ENCODE data around the gene SPSB2.

Gene SPSB2

DNA sequence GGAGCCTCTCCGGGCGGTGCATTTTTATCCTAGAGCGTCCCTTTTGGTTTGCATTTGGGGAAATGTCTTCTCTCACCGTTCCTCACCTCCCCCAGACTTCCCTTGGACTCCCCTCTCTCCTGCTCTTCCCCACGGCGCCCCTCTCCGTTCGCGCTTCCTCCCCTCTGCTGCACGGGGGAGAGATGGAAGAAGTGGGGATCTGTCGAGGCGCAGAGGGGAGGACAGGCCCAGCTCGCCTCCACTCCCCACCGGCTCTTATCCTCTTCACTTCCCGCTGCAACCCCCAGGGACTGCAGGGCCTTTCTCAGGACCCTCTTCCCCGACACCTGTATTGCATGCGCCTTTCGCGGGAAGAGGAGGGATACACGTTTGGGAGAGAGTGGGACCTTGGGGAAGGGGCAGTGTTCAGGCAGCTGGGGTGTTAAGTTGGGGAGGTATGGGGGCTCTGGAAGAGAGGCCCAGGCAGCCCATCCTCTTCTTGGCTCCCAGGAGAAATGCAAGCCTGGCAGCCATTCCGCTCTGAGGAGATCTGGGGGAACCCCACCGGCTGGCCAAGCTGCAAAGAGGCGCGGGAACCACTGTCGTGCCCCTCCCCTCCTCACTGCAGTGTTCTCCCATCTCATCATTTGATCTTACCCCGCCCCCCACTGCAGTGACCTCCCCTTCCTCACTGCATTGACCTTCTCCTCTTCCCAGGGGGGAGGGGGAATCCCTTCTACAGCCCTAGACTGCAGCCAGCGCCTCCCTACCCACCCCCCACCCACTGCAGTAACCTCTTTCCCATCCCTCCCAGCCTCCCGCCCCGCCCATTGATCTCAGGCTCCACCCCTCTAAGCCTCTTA, 42.1 kb upstream of the SPSB2 start (continued):
- TF ChIP-seq, protein P1, sequence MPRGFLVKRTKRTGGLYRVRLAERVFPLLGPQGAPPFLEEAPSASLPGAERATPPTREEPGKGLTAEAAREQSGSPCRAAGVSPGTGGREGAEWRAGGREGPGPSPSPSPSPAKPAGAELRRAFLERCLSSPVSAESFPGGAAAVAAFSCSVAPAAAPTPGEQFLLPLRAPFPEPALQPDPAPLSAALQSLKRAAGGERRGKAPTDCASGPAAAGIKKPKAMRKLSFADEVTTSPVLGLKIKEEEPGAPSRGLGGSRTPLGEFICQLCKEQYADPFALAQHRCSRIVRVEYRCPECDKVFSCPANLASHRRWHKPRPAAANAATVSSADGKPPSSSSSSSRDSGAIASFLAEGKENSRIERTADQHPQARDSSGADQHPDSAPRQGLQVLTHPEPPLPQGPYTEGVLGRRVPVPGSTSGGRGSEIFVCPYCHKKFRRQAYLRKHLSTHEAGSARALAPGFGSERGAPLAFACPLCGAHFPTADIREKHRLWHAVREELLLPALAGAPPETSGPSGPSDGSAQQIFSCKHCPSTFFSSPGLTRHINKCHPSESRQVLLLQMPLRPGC (tag by site-specific recombination; IDR thresholded peaks at IDR 0.05): 0 out of 2 replicates have a peak, but pooled peaks have one; percentile 3
- TF ChIP-seq ZNF76 (tag by site-specific recombination; IDR thresholded peaks at IDR 0.05; ENCODE audit: borderline replicate concordance, low read depth) (peak; percentile 28; the same call in 1 of the 2 replicates), ZNF121 (tag by site-specific recombination; IDR thresholded peaks at IDR 0.05) (no peak), ZNF623 (tag by site-specific recombination; IDR thresholded peaks at IDR 0.05) (no peak), ZNF596 (tag by site-specific recombination; IDR thresholded peaks at IDR 0.05) (no peak), ZNF658 (tag by site-specific recombination; IDR thresholded peaks at IDR 0.05) (no peak), ZFP3 (tag by site-specific recombination; IDR thresholded peaks at IDR 0.05; ENCODE audit: low read depth) (no peak), ZNF311 (tag by site-specific recombination; IDR thresholded peaks at IDR 0.05; ENCODE audit: borderline replicate concordance) (no peak), ZNF514 (tag by site-specific recombination; IDR thresholded peaks at IDR 0.05) (no peak), SCRT1 (tag by site-specific recombination; IDR thresholded peaks at IDR 0.05; ENCODE audit: borderline replicate concordance) (no peak), ZBTB1 (tag by site-specific recombination; IDR thresholded peaks at IDR 0.05) (no peak), ZBTB48 (tag by site-specific recombination; IDR thresholded peaks at IDR 0.05) (no peak), ZNF24 (tag by site-specific recombination; IDR thresholded peaks at IDR 0.05) (no peak), ZNF23 (tag by site-specific recombination; IDR thresholded peaks at IDR 0.05; ENCODE audit: borderline replicate concordance) (no peak), ZBTB21 (tag by site-specific recombination; IDR thresholded peaks at IDR 0.05) (no peak), SP3 (tag by site-specific recombination; IDR thresholded peaks at IDR 0.05) (peak; percentile 76), SP2 (tag by site-specific recombination; IDR thresholded peaks at IDR 0.05) (peak; percentile 53), ZNF777 (tag by site-specific recombination; IDR thresholded peaks at IDR 0.05; ENCODE audit: borderline replicate concordance) (no peak), ZNF48 (tag by site-specific recombination; IDR thresholded peaks at IDR 0.05) (no peak), ZNF501 (tag by site-specific recombination; IDR thresholded peaks at IDR 0.05) (peak; percentile 3; the same call in 1 of the 2 replicates), ZNF138 (tag by site-specific recombination; IDR thresholded peaks at IDR 0.05; ENCODE audit: borderline replicate concordance) (no peak), GLIS2 (tag by site-specific recombination; IDR thresholded peaks at IDR 0.05) (peak; percentile 67), EGR2 (tag by site-specific recombination; IDR thresholded peaks at IDR 0.05; ENCODE audit: low read depth) (peak; percentile 52), OVOL3 (tag by site-specific recombination; IDR thresholded peaks at IDR 0.05) (no peak), KLF16 (tag by site-specific recombination; IDR thresholded peaks at IDR 0.05) (no peak), ZNF549 (tag by site-specific recombination; IDR thresholded peaks at IDR 0.05) (no peak), MZF1 (tag by site-specific recombination; IDR thresholded peaks at IDR 0.05; ENCODE audit: borderline replicate concordance) (peak; percentile 76), REPIN1 (tag by site-specific recombination; IDR thresholded peaks at IDR 0.05; ENCODE audit: low read depth) (no peak)
- TF ChIP-seq, protein P2, sequence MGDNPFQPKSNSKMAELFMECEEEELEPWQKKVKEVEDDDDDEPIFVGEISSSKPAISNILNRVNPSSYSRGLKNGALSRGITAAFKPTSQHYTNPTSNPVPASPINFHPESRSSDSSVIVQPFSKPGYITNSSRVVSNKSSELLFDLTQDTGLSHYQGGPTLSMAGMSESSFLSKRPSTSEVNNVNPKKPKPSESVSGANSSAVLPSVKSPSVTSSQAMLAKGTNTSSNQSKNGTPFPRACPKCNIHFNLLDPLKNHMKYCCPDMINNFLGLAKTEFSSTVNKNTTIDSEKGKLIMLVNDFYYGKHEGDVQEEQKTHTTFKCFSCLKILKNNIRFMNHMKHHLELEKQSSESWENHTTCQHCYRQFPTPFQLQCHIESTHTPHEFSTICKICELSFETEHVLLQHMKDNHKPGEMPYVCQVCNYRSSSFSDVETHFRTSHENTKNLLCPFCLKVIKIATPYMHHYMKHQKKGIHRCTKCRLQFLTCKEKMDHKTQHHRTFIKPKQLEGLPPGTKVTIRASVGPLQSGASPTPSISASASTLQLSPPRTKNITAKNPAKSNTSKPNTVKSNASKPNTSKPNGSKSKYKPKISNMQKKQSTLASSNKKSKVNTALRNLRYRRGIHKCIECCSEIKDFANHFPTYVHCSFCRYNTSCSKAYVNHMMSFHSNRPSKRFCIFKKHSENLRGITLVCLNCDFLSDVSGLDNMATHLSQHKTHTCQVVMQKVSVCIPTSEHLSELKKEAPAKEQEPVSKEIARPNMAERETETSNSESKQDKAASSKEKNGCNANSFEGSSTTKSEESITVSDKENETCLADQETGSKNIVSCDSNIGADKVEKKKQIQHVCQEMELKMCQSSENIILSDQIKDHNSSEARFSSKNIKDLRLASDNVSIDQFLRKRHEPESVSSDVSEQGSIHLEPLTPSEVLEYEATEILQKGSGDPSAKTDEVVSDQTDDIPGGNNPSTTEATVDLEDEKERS (tag by site-specific recombination; IDR thresholded peaks at IDR 0.05): no peak
- TF ChIP-seq, protein P3, sequence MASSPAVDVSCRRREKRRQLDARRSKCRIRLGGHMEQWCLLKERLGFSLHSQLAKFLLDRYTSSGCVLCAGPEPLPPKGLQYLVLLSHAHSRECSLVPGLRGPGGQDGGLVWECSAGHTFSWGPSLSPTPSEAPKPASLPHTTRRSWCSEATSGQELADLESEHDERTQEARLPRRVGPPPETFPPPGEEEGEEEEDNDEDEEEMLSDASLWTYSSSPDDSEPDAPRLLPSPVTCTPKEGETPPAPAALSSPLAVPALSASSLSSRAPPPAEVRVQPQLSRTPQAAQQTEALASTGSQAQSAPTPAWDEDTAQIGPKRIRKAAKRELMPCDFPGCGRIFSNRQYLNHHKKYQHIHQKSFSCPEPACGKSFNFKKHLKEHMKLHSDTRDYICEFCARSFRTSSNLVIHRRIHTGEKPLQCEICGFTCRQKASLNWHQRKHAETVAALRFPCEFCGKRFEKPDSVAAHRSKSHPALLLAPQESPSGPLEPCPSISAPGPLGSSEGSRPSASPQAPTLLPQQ (tag by site-specific recombination; IDR thresholded peaks at IDR 0.05): no peak
- TF ChIP-seq, protein P4, sequence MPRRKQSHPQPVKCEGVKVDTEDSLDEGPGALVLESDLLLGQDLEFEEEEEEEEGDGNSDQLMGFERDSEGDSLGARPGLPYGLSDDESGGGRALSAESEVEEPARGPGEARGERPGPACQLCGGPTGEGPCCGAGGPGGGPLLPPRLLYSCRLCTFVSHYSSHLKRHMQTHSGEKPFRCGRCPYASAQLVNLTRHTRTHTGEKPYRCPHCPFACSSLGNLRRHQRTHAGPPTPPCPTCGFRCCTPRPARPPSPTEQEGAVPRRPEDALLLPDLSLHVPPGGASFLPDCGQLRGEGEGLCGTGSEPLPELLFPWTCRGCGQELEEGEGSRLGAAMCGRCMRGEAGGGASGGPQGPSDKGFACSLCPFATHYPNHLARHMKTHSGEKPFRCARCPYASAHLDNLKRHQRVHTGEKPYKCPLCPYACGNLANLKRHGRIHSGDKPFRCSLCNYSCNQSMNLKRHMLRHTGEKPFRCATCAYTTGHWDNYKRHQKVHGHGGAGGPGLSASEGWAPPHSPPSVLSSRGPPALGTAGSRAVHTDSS (tag by site-specific recombination; IDR thresholded peaks at IDR 0.05): no peak
